Naive thymus-derived CD4-positive, alpha-beta T cell (primary cell): Measurements from ENCODE around the gene AIRE. TPM values are rescaled to one million over a fixed set of nuclear protein-coding genes. Genes with fewer than 3 reads are reported as not detected.

Experiments used
- ATAC-seq: fragments of 150-1000 bp; cut with Tn5 transposase; 2 replicates; pipeline ENCODE4 v1.10.0; 2021; ENCODE audit warnings: mild to moderate bottlenecking, moderate library complexity
- CTCF ChIA-PET: fragments of 350-600 bp; sonication (Branson Sonifier 250); formaldehyde crosslinking; loops from one replicate; lab custom pipeline; 2021; ENCODE audit warnings: antibody characterized with exemption; lab: Charles Lee
- POLR2A ChIA-PET: fragments of 350-600 bp; sonication (Branson Sonifier 250); formaldehyde crosslinking; loops from one replicate; lab custom pipeline; 2021; ENCODE audit warnings: antibody characterized with exemption, inconsistent platforms; lab: Charles Lee
- DNase-seq, 9 donors: peaks; one replicate each; pipeline versions ENCODE4 v3.0.0 to v3.0.0-alpha.2; 2020 to 2022; ENCODE audit warnings: mixed read lengths in 1 of 9
- H3K27ac ChIP-seq: one replicate; pipeline ENCODE4 v1.7.0; 2013; ENCODE audit warnings: mild to moderate bottlenecking, low read depth, low read length, moderate library complexity
- H3K27me3 ChIP-seq, 2 donors: one replicate each; pipeline ENCODE4 v1.7.0; 2013; ENCODE audit warnings: low read length in 2 of 2, mild to moderate bottlenecking in 2 of 2, moderate library complexity in 2 of 2; ENCODE audit not compliant: control insufficient read depth in 2 of 2, insufficient read depth in 2 of 2
- H3K36me3 ChIP-seq, 3 experiments: 1 replicate in 2 of 3; 2 replicates in 1 of 3; pipeline ENCODE4 v1.7.0; 2013; ENCODE audit warnings: low read length in 3 of 3, mild to moderate bottlenecking in 3 of 3, moderate library complexity in 1 of 3; ENCODE audit not compliant: insufficient read depth in 3 of 3, control insufficient read depth in 2 of 3
- H3K4me1 ChIP-seq, 2 donors: one replicate each; pipeline ENCODE4 v1.7.0; 2013; ENCODE audit warnings: low read length in 2 of 2, mild to moderate bottlenecking in 2 of 2, moderate library complexity in 1 of 2; ENCODE audit not compliant: control insufficient read depth in 2 of 2, insufficient read depth in 2 of 2
- H3K4me3 ChIP-seq: 2 replicates; pipeline ENCODE4 v1.7.0; 2013; ENCODE audit warnings: mild to moderate bottlenecking, low read length
- H3K9me3 ChIP-seq, 3 experiments: 1 replicate in 2 of 3; 2 replicates in 1 of 3; pipeline ENCODE4 v1.7.0; 2013; ENCODE audit warnings: low read length in 3 of 3; ENCODE audit not compliant: control insufficient read depth in 2 of 3
- H3K27ac Mint-ChIP-seq, 9 donors: one replicate each; pipeline ENCODE4 v1.8.0; 2020 to 2022; ENCODE audit warnings: mixed read lengths in 9 of 9, mild to moderate bottlenecking in 8 of 9, moderate library complexity in 5 of 9, inconsistent platforms in 2 of 9
- H3K27me3 Mint-ChIP-seq, 5 donors: one replicate each; pipeline ENCODE4 v1.8.0; 2021 to 2022; ENCODE audit warnings: mixed read lengths in 5 of 5, mild to moderate bottlenecking in 1 of 5
- H3K36me3 Mint-ChIP-seq, 5 donors: one replicate each; pipeline ENCODE4 v1.8.0; 2020 to 2022; ENCODE audit warnings: mixed read lengths in 5 of 5, mild to moderate bottlenecking in 3 of 5, inconsistent platforms in 1 of 5
- H3K4me1 Mint-ChIP-seq, 7 donors: one replicate each; pipeline ENCODE4 v1.8.0; 2020 to 2022; ENCODE audit warnings: mixed read lengths in 7 of 7, mild to moderate bottlenecking in 3 of 7, inconsistent platforms in 1 of 7
- H3K4me3 Mint-ChIP-seq, 10 donors: one replicate each; pipeline ENCODE4 v1.8.0; 2020 to 2022; ENCODE audit warnings: mild to moderate bottlenecking in 10 of 10, mixed read lengths in 10 of 10, moderate library complexity in 6 of 10, inconsistent platforms in 2 of 10
- H3K9me3 Mint-ChIP-seq, 11 donors: one replicate each; pipeline ENCODE4 v1.8.0; 2020 to 2022; ENCODE audit warnings: mixed read lengths in 11 of 11, mild to moderate bottlenecking in 4 of 11, inconsistent platforms in 1 of 11, moderate library complexity in 1 of 11
- intact Hi-C, 2 donors: fragments of 100-400 bp; cut with micrococcal nuclease; formaldehyde crosslinking; loops; one replicate each; pipeline ENCODE4 v1.15.1; 2023
- polyA plus RNA-seq, 2 donors: library from polyadenylated mRNA; unstranded; fragments of 300-500 nt; fragmentation: Illumina TruSeq; gene quantifications; one replicate each; pipeline ENCODE4 v1.2.3, GENCODE V29; 2021
- total RNA-seq, 6 experiments: library from RNA in 5 of 6; stranded (reverse) in 5 of 6; gene quantifications; 1 replicate in 5 of 6; 2 replicates in 1 of 6; pipeline ENCODE4 v1.2.3 and lab custom pipeline; 2021 to 2026

Gene AIRE
- total and polyA plus RNA-seq, 7 experiments from 2014 or later = 0.14 to 2.6 (median 0.32) TPM; not detected in 4

DNA sequence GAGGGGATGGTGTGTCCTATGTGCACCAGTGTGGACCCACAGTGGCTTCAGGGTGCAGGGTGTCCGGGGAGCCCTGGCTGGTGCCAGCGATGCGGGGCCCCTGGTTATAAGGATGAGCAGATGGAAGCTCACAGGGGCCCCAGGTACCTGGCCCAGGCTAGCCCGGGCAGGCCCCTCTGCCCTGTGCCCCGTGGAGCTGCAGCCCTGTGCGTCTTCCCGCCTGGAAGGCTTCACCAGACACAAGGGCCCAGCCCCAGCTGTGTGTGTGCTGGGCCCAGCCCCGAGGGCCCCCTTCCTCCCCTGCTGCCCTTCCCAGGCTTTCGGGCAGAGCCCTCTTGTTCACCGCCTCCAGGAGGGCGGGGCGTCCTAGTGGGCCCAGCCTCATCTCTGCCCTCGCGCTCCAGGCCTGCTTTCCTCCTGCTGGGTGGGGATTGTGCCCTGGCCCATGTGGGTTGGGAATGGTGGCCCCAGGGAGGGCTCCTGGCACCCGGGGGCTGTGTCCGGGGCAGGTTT, 30.1 kb downstream of the AIRE start:
- H3K27ac Mint-ChIP-seq = no peak overlapping the region

DNA sequence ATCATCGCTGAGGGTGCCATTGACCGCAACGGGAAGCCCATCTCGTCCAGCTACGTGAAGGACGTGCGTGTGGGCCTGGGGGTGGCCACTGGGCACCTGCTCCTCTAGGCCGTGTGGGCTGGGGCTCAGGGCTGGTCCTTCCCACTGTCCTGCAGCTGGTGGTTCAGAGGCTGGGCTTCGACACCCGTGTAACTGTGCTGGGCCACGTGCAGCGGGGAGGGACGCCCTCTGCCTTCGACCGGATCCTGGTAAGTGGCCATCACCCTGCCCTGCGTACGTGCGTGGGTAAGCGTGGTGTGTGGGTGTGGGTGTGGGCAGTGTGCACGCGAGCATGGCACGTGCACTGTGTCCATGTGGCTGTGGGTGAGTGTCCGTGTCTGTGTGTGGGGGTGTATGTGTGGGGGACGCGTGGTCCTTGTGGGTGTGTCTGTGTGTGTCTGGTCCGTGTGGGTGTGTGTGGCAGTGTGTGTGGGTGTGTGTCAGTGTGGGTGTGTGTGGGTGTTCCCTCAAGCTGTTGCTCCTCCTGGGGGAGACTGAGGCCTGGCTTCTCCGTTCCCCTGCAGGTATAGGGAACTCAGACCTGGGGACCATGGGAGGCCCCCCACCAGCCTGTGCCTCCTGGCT, 30.7 kb downstream of the AIRE start:
- DNase-seq (no peak), ATAC-seq (no peak)
- no peaks in the 10 kb centered on the region for H3K9me3 Mint-ChIP-seq
- no peaks in the 10 kb centered on the region for H3K27me3 Mint-ChIP-seq
- no peak overlapping the region for H3K4me3 Mint-ChIP-seq
- H3K9me3 ChIP-seq = no peaks in the 10 kb centered on the region
- intact Hi-C loops = no loop called here
- no peaks in the 10 kb centered on the region for H3K4me1 ChIP-seq
- peaks cover under 1 to 4% (median under 1%) of the 10 kb centered on the region in 5 donors for H3K36me3 Mint-ChIP-seq
- POLR2A ChIA-PET = interaction anchor here (1.0 kb wide), 1 partner anchor 23 kb away, joined by 3 read pairs; the partner anchor contains the start of gene CFAP410
- peak overlapping the region in 4 of 9 donors; percentile 30 to 62 (median 44) for H3K27ac Mint-ChIP-seq
- H3K4me3 ChIP-seq = no peak overlapping the region
- CTCF ChIA-PET = no interaction called here
- H3K27me3 ChIP-seq = no peaks in the 10 kb centered on the region
- H3K36me3 ChIP-seq = peaks cover under 1 to 91% (median 8%) of the 10 kb centered on the region in 3 experiments
- H3K27ac ChIP-seq = no peak overlapping the region
- peaks cover 0 to 9% (median 0%) of the 10 kb centered on the region in 7 donors for H3K4me1 Mint-ChIP-seq

More for the DNA sequence above, 30.1 kb downstream of the AIRE start:
- ATAC-seq (no peak), DNase-seq (no peak)
- ChIA-PET POLR2A (no interaction called here), CTCF (no interaction called here)
- Histone ChIP-seq H3K27me3 (no peaks in the 10 kb centered on the region), H3K4me3 (no peak overlapping the region), H3K27ac (no peak overlapping the region), H3K4me1 (no peaks in the 10 kb centered on the region), H3K36me3 (peaks cover 7 to 94% (median 14%) of the 10 kb centered on the region in 3 experiments), H3K9me3 (no peaks in the 10 kb centered on the region)
- Mint-ChIP-seq H3K27me3 (no peaks in the 10 kb centered on the region), H3K4me3 (no peak overlapping the region), H3K9me3 (no peaks in the 10 kb centered on the region), H3K36me3 (peaks cover 6 to 9% (median 7%) of the 10 kb centered on the region in 5 donors), H3K4me1 (peaks cover 0 to 15% (median 0%) of the 10 kb centered on the region in 7 donors)
- intact Hi-C loops = no loop called here

DNA sequence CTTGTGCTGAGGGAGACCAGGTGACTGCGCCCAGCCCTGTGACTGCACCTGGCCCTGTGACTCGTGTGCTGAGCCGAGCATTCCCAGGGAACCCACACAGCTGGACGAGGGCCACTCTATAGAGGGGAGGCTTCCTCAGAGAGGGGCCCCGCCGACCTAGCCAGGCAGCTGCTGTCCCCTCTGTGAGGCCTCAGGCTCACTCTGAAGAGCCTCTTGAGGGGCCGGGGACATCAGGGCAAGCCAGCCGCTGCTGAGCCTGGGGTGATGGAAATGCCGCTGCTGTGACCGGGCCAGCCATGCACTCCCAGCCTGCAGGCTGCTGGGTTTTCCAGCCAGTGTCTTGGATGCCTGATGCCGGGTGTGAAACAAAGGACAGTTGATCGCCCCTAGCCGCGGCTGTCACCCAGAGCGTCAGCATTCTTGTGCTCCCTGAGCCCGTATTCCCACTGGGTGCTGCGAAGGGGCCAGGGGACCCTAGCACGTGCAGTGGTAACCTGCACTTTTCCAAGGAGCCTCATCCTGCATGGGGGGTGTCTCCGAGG, 31.6 kb downstream of the AIRE start:
- CTCF ChIA-PET = no interaction called here
- POLR2A ChIA-PET = interaction anchor here (1.0 kb wide), 1 partner anchor 22 kb away, joined by 3 read pairs; the partner anchor contains the start of gene CFAP410
- Histone ChIP-seq H3K36me3 (peaks cover 0 to 91% (median 5%) of the 10 kb centered on the region in 3 experiments), H3K27me3 (no peaks in the 10 kb centered on the region), H3K27ac (no peak overlapping the region), H3K9me3 (no peaks in the 10 kb centered on the region), H3K4me1 (no peaks in the 10 kb centered on the region), H3K4me3 (no peak overlapping the region)
- H3K36me3 Mint-ChIP-seq = peaks cover 0 to 4% (median 0%) of the 10 kb centered on the region in 5 donors
- no peaks in the 10 kb centered on the region for H3K9me3 Mint-ChIP-seq
- peak overlapping the region in 1 of 9 donors; percentile 25 for H3K27ac Mint-ChIP-seq
- DNase-seq (no peak), ATAC-seq (no peak)
- H3K4me3 Mint-ChIP-seq = no peak overlapping the region
- H3K27me3 Mint-ChIP-seq = no peaks in the 10 kb centered on the region
- intact Hi-C loops = no loop called here
- H3K4me1 Mint-ChIP-seq = peaks cover 0 to 2% (median 0%) of the 10 kb centered on the region in 7 donors

DNA sequence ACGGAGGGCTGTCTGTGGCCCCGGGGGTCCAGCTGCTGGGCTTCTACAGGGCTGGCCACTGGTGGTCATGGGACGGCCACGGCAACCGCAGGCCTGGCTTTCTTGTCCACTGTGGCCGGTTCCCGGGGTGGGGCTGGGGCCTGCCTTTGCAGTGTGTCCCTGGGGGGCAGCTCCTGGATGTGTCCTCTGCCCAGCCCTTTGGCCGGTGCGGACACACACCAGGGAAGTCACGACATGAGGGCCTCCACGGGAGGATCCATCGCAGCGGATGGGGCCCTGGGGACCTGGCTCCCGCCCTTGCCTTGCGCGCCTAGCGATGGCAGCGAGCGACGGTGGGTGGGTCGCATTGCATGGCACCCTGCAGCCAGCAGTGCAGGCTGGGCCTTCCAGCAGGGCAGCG, 32.2 kb downstream of the AIRE start:
- no peak overlapping the region for H3K27ac Mint-ChIP-seq

DNA sequence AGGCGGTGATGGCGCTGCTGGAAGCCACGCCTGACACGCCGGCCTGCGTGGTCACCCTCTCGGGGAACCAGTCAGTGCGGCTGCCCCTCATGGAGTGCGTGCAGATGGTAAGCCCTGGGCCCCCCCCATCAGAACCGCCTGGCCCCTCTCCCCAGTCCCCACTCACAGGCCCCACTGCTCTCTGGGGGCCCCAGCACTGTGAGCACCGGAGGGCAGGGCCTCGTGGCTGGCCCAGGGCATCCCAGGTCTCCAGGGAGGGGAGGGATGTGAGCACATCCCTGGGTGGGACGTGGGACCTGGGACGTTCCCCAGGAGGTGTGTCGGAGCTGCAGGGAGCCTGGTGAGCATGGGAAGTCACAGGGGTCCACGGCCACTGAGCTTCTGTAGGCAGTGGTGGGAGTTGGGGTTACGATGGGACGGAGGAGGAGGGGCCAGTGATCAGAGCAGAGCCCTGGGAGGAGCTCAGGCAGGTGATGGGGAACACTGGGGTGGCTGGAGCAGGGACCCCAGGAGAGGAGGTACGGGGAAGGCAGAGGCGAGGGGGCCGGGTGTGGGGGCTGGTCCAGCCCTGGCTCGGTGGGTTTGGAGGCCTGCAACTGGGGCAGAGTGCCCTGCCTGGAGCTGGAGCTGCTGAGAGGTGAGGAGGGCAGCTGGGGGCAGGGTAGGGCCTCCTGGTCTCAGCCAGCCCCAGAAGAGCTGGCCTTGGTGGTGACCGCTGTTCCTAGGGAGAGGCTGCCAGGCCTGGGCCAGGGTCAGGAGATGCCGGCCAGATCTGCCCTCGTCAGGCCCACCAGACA, 33.0 kb downstream of the AIRE start:
- POLR2A ChIA-PET = interaction anchor here (1.7 kb wide), 1 partner anchor 9 kb away, joined by 3 read pairs; no protein-coding TSS in a partner anchor
- no peak for ATAC-seq
- no peaks in the 10 kb centered on the region for H3K9me3 Mint-ChIP-seq

More for the DNA sequence above, 32.2 kb downstream of the AIRE start:
- no peak overlapping the region for H3K27ac ChIP-seq
- no peaks in the 10 kb centered on the region for H3K27me3 ChIP-seq
- no peaks in the 10 kb centered on the region for H3K4me1 ChIP-seq
- POLR2A ChIA-PET = interaction anchor here (1.7 kb wide), 1 partner anchor 8 kb away, joined by 3 read pairs; no protein-coding TSS in a partner anchor
- intact Hi-C loops = no loop called here
- peaks cover 0 to 2% (median 0%) of the 10 kb centered on the region in 7 donors for H3K4me1 Mint-ChIP-seq
- CTCF ChIA-PET = no interaction called here
- H3K9me3 ChIP-seq = no peaks in the 10 kb centered on the region
- H3K36me3 ChIP-seq = peaks cover 0 to 91% (median 5%) of the 10 kb centered on the region in 3 experiments
- H3K27me3 Mint-ChIP-seq = no peaks in the 10 kb centered on the region
- ATAC-seq = no peak
- no peak overlapping the region for H3K4me3 ChIP-seq
- H3K9me3 Mint-ChIP-seq = no peaks in the 10 kb centered on the region
- H3K4me3 Mint-ChIP-seq = no peak overlapping the region
- peaks cover 0 to 4% (median 0%) of the 10 kb centered on the region in 5 donors for H3K36me3 Mint-ChIP-seq
- DNase-seq = no peak

DNA sequence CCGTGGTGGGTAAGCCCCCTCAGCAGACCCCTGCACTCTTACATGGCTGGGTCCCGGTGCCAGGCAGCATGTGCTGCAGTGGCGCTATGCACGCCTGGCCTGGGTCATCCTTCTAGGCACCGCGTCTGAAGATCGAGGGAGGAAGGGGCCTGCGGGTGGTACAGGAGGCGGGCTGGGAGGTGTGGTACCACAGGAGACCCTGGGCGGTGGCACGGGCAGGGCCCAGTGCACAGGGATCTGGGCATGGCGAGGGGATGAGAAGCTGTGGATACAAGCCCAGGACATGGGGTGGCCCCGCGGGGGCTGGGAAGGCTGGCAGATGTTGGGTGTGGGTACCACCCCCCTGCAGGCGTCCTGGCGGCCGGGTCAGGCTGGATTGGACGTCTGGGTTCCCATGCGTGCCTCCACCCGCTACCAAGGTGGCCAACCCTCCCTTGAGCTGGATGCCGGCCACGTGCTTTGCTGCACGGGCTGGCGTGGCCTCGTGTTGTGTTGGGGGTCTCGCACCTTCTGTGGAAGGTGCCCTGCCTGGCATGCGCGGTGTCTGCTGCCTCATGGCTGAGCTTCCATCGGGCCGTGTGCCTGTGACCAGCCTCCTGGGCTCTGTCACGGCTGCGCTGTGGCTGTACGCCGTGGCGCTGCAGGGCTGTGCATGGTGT, 33.9 kb downstream of the AIRE start:
- ChIA-PET CTCF (interaction anchor here (1.2 kb wide), 1 partner anchor 21 kb away, joined by 3 read pairs; no protein-coding TSS in a partner anchor), POLR2A (interaction anchor here (1.7 kb wide), 1 partner anchor 10 kb away, joined by 3 read pairs; no protein-coding TSS in a partner anchor)
- no peak overlapping the region for H3K4me3 ChIP-seq
- H3K27me3 Mint-ChIP-seq = no peaks in the 10 kb centered on the region
- peak overlapping the region in 1 of 9 donors; percentile 38 for H3K27ac Mint-ChIP-seq
- no peak overlapping the region for H3K4me3 Mint-ChIP-seq
- no peaks in the 10 kb centered on the region for H3K27me3 ChIP-seq
- no peak for DNase-seq
- intact Hi-C loops = loop anchor here in 1 of 2 donors (10.0 kb wide), 1 partner anchor 165 kb away; no protein-coding TSS in a partner anchor
- H3K9me3 ChIP-seq = no peaks in the 10 kb centered on the region
- H3K36me3 ChIP-seq = peaks cover 0 to 93% (median 0%) of the 10 kb centered on the region in 3 experiments
- H3K4me1 Mint-ChIP-seq = peaks cover 0 to 2% (median 0%) of the 10 kb centered on the region in 7 donors
- peaks cover 0 to 4% (median 0%) of the 10 kb centered on the region in 5 donors for H3K36me3 Mint-ChIP-seq
- no peaks in the 10 kb centered on the region for H3K4me1 ChIP-seq
- H3K27ac ChIP-seq = no peak overlapping the region
- ATAC-seq = no peak
- no peaks in the 10 kb centered on the region for H3K9me3 Mint-ChIP-seq

More for the DNA sequence above, 33.0 kb downstream of the AIRE start:
- Mint-ChIP-seq H3K36me3 (peaks cover 0 to 4% (median 0%) of the 10 kb centered on the region in 5 donors), H3K4me1 (peaks cover 0 to 2% (median 0%) of the 10 kb centered on the region in 7 donors), H3K4me3 (no peak overlapping the region), H3K27me3 (no peaks in the 10 kb centered on the region), H3K27ac (no peak overlapping the region)
- no peaks in the 10 kb centered on the region for H3K27me3 ChIP-seq
- H3K27ac ChIP-seq = no peak overlapping the region
- DNase-seq = no peak
- no peaks in the 10 kb centered on the region for H3K4me1 ChIP-seq
- peaks cover 0 to 91% (median 0%) of the 10 kb centered on the region in 3 experiments for H3K36me3 ChIP-seq
- no peaks in the 10 kb centered on the region for H3K9me3 ChIP-seq
- CTCF ChIA-PET = no interaction called here
- no peak overlapping the region for H3K4me3 ChIP-seq
- intact Hi-C loops = no loop called here
